NCI-H1105 (cell line): ENCODE data around the gene EMB.
"Not testable (repeated sequence)": the region's sequence is repeated elsewhere in the genome, so short reads cannot be mapped to it uniquely, and the experiment has no call there.

Source experiments
- DNase-seq: peaks from one replicate; lab custom pipeline; 2025; lab: John Stamatoyannopoulos, UW

Gene EMB

DNA sequence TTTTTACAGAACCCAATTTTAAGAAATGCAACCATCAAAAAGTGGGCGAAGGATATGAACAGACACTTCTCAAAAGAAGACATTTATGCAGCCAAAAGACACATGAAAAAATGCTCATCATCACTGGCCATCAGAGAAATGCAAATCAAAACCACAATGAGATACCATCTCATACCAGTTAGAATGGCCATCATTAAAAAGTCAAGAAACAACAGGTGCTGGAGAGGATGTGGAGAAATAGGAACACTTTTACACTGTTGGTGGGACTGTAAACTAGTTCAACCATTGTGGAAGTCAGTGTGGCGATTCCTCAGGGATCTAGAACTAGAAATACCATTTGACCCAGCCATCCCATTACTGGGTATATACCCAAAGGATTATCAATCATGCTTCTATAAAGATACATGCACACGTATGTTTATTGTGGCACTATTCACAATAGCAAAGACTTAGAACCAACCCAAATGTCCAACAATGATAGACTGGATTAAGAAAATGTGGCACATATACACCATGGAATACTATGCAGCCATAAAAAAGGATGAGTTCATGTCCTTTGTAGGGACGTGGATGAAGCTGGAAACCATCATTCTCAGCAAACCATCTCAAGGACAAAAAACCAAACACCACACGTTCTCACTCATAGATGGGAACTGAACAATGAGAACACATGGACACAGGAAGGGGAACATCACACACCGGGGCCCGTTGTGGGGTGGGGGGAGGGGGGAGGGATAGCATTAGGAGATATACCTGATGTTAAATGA is 19.7 kb downstream of the EMB start:
- DNase-seq: not testable (repeated sequence)

DNA sequence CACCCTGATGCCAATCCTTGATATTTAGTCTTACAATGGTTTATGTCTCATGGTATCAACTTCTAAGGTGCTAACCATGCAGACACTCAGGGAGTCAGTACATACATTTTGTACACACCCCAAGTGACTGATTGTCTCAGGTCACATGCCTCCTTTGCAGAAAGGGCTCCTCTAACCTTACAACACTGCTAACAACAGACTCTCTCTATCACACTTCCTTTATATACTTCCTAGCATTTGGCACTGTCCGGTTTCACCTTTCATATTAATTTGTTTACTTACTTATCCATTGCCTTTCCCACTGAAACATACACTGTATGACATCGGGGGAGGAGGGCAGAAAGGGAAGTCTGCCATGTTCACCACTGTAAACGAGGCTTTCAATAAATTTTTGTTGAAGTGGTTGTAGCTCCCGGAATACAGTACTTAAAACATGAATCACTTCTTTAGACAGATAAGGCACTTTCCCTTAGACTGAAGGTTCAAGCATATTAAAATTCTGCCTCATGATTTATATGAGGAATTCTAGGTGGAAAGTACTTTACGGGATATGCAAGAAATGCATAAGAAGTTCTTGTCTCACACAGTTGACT is 20.6 kb downstream of the EMB start:
- no peak for DNase-seq

DNA sequence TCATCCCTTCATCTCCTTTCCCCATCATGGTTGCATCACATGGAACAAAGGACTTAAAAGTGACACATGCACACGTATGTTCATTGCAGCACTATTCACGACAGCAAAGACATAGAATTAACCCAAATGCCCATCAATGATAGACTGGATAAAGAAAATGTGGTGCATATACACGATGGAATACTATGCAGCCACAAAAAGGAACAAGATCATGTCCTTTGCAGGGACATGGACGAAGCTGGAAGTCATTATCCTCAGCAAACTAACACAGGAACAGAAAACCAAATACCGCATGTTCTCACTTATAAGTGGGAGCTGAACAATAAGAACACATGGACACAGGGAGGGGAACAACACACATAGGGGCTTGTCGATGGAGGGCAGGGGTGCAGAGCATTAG is 21.4 kb downstream of the EMB start:
- DNase-seq: not testable (repeated sequence)

GRCh38 chr5:50416637-50417036 is 24.5 kb downstream of the EMB start:
- not testable (repeated sequence) for DNase-seq

DNA sequence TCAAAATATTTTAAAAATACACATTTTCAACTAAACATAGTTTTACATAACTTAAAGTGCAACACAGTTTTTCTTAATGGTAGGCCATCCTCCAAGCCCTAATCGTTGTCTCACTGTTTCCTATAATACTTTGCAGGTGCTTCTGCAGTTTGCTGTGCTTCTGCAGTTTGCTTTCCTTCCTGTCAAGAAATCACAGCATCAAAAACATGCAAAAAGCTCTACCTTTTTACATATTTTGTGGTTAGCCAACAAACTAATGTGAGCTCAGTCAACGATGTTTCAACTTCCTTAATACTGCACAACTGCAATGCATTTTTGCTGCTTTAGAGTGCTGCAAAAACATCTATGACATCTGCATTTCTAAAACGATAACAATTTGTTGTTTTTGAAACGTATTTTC is 25.2 kb downstream of the EMB start:
- DNase-seq: no peak

GRCh38 chr5:50410932-50411331 is 30.2 kb downstream of the EMB start:
- not testable (repeated sequence) for DNase-seq

- no peak for DNase-seq
Measured at GRCh38 chr5:50406877-50407276, 34.2 kb downstream of the EMB start.

GRCh38 chr5:50401336-50401735 is 39.8 kb downstream of the EMB start:
- DNase-seq: no peak

GRCh38 chr5:50393925-50394609 is 47.0 kb downstream of the EMB start:
- not testable (repeated sequence) for DNase-seq

DNA sequence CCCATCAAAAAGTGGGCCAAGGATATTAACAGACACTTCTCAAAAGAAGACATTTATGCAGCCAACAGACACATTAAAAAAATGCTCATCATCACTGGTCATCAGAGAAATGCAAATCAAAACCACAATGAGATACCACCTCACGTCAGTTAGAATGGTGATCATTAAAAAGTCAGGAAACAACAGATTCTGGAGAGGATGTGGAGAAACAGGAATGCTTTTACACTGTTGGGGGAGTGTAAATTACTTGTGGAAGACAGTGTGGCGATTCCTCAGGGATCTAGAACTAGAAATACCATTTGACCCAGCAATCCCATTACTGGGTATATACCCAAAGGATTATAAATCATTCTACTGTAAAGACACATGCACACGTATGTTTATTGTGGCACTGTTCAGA is 48.8 kb downstream of the EMB start:
- not testable (repeated sequence) for DNase-seq

DNA sequence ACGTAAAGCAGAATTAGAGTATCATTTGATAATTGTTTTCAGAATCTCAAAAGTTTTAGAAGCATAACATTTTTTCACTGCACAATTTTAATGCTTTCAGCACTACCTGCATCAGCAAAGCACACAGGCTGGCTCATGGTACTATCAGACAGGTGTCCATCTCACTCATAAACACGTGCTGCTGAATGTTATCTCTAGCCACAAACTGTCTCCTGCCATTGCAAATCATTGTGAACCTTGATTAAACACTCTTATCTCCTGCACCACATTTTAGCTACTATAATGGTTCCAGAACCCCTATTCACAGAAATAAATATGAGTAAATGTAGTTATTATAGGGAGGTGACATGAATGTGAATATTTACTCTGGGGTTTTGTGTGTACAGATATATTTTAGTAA is 56.7 kb downstream of the EMB start:
- not testable (repeated sequence) for DNase-seq

DNA sequence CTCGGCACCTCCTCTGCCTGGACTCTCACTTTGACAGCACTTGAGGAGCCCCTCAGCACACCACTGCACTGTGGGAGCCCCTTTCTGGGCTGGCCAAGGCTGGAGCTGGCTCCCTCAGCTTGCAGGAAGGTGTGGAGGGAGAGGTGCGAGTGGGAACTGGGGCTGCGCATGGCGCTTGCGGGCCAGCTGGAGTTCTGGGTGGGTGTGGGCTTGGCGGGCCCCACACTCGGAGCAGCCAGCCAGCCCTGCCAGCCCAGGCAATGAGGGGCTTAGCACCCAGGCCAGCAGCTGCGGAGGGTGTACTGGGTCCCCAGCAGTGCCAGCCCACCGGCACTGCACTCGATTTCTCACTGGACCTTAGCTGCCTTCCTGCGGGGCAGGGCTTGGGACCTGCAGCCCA is 64.4 kb downstream of the EMB start:
- not testable (repeated sequence) for DNase-seq

- DNase-seq: not testable (repeated sequence)
Measured at GRCh38 chr5:50369287-50370033, 71.6 kb downstream of the EMB start.

- DNase-seq: no peak
Measured at GRCh38 chr5:50365426-50366251, 75.4 kb downstream of the EMB start.

DNA sequence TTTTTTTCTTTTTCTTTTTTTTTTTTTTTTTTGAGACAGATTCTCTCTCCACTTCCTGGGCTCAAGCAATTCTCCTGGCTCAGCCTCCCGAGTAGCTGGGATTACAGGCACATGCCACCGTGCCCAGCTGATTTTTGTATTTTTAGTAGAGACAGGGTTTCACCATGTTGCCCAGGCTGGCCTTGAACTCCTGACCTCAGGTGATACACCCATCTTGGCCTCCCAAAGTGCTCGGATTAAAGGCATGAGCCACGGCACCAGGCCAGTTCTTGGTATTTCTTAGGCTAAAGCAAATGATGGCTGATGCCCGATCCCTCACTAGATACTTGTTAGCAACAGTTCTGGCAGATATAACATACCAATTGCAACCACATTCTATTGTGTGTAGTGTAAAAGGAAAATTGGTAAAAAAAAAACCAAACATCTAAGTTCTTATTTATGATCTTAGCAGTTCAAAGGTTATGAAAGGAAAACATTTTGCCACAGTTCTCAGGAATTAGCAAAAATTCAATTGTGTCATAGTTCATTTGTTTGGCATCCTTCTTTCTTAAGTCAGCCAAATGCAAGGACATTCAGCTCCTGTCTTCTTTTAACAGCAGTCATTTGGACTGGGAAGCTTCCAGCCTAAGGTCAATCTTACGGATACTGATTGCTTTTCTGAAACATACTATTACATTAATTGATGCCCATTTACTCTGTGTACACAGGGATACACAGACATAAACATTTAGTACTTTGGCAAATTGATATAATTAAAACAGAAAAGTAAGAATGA is 76.4 kb downstream of the EMB start:
- not testable (repeated sequence) for DNase-seq

- no peak for DNase-seq
Measured at GRCh38 chr5:50359187-50359586, 81.9 kb downstream of the EMB start.

DNA sequence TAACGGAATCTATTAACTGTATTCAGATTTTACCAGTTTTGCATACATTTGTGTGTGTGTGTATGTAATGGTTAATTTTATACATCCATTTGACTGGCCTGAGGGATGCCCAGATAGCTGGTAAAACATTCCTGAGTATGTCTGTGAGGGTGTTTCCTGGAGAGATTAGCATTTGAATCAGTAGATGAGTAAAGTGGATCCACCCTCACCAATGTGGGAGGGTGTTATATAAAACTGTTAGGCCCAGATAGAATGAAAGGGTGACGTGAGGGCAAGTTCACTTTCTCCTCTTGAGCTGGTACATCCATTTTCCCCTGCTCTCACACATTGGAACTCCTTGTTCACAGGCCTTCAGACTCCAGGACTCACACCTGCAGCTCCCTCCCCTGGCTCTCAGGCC is 88.7 kb downstream of the EMB start:
- no peak for DNase-seq
